GM18498 (cell line): ENCODE data around the gene LIN7C.
A peak's percentile ranks its signal among the peaks of the same experiment; 100 is the strongest.
"Not testable (repeated sequence)": the region's sequence is repeated elsewhere in the genome, so short reads cannot be mapped to it uniquely, and the experiment has no call there.

Experiments
- ATAC-seq: cut with Tn5 transposase; IDR thresholded peaks from one replicate; pipeline ENCODE4 v1.9.1; 2021; ENCODE audit warnings: mild to moderate bottlenecking, moderate library complexity; ENCODE audit not compliant: unreplicated experiment

Gene LIN7C, protein sequence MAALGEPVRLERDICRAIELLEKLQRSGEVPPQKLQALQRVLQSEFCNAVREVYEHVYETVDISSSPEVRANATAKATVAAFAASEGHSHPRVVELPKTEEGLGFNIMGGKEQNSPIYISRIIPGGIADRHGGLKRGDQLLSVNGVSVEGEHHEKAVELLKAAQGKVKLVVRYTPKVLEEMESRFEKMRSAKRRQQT

DNA sequence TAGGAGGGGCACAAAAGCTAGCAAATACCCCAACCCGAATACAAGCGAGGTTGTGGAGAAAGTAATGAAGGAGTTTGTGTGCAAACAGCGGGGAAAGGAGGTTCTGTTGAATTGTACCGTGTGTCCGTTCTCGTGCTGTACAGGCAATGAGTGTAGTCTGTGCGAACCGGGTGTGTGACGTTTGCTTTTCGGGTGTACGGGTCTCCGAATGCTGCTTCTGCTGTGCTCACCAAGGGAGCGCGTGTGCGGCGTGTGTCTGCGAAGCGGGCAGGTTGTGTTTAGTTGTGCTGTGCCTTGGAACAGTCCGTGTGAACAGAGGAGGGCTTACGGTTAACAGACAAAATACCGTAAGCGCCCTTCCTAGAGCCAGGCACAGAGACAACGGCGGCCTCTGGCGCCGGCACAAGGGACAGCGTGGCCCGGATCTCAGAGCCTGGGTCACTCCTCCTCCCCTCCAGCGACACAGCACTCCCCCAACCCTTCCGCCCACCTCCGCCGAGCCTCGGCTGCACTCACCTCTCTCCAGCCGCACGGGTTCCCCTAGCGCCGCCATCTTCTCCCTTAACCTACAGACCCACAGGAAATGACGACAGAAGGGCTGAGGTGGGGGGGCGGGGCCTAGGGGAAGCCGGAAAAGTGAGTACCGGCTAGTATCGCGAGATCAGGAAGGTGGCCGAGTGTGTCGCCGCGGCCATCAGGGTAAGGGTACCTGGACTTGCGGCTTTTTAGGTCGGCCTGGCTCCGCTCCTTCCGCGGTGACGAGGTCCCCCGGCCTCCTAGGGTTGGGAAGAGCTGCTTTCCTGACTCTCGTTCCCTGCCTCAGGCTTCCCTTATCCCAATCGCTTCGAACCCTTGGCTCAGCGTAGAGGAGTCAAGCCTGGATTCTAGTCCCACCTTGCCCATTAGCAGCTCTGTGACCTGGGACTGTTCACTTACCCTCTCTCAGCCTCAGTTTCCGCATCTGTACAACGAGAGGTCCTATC, at the start of gene LIN7C:
Gene LIN7C (minus strand): TSS at position 570 of the 983 bp plus-strand sequence. CDS start 17 bp downstream, at position 553.
- peak; percentile 95 for ATAC-seq

GRCh38 chr11:27555264-27555663, 48.7 kb upstream of the LIN7C start:
- ATAC-seq = no peak

DNA sequence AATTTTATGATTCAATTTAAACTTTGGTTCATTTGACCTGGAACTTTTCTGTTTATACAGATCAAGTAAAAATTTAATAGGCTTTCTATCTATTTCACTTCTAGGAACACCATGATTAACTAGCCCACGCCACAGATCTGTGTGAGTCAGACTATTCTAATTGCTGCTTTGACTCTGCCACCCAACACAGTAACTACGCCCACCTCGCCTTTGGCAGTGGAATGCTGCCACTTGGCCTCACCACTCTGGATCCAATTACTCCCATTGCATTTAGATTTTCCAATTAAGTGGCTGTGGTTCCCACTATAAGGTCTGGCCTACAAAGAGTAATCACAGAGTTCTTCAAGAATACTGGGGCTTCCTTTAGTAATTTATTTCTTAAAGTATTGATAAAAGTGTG, 46.6 kb upstream of the LIN7C start:
- no peak for ATAC-seq

GRCh38 chr11:27552341-27552740, 45.8 kb upstream of the LIN7C start:
- no peak for ATAC-seq

DNA sequence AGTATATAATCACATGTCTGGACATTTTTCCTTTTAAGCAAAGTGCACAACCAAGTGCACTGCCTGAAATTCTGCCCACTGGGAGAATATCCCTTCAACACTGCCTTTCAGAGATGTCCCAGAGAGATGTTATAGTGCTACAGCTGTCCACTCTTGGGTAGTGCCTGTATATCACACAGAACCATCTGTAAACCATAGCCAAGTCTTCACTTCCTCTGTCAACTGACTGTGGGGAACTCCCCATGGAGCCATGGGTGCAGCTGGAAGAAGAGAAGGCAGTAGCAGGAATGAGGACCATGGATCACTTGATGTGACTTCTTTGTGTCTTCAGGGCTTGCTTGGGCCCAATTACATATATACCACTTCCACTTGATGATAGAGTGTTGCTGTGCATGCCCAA, 44.6 kb upstream of the LIN7C start:
- no peak for ATAC-seq

DNA sequence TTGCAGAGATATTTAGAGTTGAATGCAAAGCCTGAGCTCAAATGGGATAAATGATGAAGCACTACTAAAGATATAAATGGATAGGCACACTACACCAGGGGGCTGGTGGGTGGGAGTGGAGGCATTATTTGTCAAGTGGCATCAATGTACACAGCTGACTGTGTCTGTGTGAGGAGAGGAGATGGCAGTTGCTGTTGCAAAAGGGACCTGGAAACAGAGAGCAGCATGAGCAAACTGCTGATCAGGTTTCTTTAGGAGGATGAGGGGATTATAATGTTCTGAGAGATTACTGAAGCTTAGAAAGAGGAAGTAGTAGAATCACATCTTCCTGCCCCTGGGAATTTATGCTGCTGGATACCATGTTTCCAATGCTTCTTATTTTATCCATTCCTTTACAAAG, 39.4 kb upstream of the LIN7C start:
- ATAC-seq = no peak

DNA sequence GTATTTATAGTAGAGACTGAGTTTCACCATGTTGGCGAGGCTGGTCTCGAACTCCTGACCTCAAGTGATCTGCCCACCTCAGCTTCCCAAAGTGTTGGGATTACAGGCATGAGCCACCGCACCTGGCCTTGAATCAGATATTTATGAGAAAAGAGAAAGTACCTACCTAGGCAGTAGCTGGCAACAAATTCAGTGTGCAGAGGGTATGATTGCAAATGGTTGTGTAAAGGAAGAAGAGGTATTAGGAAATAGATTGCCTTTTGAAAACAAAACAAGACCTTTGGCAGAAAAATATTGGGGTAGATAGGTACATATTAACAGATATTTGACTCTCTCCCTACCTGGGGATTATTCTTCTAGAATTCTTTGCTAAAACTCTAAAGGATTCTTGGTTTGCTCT, 38.5 kb upstream of the LIN7C start:
- no peak for ATAC-seq

DNA sequence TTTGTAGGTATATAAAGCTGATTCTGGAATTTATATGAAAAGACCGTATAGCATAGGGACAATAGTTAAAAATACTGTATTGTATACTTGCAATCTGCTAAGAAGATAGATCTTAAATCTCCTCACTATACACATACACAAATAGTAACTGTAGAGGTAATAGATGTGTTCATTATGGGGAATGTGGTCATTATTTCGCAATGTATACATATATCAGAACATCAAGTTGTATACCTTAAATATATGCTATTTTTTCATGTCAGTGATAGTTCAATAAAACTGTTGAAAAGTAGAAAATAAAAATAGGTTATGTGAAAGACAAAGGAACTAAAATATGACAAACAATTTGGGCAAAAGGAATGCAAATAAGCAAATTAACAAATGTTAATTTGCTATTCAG, 35.2 kb upstream of the LIN7C start:
- ATAC-seq = no peak

DNA sequence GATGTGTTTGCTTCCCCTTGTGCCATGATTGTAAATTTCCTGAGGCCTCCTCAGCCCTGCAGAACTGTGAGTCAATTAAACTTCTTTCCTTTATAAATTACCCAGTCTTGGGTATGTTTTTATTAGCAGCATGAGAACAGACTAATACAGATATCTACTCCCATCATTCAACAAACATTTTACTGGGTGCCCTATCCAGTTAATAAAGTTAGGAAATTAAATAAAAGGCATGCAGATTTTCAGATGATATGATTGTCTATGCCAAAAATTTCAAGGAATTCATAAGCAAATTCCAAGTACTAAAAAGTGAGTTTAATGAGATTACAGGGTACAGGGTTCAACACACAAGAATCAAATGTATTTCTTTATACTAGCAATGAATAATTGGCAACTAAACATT, 33.5 kb upstream of the LIN7C start:
- no peak for ATAC-seq

GRCh38 chr11:27535103-27535502, 28.5 kb upstream of the LIN7C start:
- ATAC-seq = no peak

- no peak for ATAC-seq
Measured at GRCh38 chr11:27532652-27533325, 26.2 kb upstream of the LIN7C start.

GRCh38 chr11:27528712-27529111, 22.1 kb upstream of the LIN7C start:
- no peak for ATAC-seq

DNA sequence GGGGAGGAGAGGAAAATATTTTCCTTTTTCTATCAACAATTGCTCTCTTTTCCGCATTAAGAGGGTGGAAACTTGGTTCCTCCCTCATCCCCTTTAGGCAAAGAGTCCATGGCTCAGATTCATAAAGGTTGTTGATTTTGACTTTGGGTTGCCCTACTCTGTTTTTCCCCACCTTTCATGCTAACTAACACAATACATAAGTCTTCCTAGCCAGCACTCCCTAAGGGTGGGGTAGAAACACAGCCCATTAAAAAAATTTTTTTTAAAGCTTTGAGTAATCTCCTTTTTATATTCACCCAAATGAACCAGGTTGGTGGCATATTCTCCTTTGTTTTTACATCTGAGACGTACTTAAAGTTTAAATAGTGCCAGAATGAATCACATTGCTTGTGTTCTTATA, 20.0 kb upstream of the LIN7C start:
- ATAC-seq = no peak

DNA sequence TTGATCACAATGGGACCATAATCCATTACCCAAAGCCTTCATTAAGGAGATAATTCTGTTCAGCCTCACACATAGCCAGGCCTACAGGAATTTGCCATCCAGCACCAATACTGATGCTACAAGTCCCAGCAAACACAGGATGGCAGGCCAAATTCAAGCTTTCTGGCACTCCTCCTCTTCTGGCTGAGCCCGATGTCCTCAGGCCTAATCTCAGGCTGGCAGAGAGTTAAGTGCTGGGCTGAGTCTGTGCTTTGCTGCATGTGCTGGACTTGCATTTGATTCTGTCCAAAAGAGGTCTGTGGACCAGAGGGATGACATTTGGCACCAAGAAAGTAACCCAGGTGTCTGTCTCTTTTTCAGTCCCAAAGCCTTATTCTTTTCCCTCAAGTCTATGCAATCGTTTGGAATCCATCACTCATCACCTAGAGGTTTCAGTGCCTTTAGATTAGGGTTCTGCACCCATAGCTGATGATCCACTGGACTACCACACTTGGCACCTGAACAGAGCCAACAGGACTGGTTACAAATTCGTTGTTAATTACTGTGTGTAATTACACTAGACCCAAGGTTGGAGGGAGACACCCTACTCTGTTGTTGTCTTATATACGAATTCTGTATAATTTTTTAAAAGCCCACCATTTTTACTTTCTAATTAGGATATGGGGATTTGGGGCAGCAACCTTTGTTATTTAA, 19.4 kb upstream of the LIN7C start:
- no peak for ATAC-seq

- ATAC-seq = no peak
Measured at GRCh38 chr11:27524155-27524554, 17.6 kb upstream of the LIN7C start.

- ATAC-seq = no peak
Measured at GRCh38 chr11:27520226-27520625, 13.7 kb upstream of the LIN7C start.

- no peak for ATAC-seq
Measured at GRCh38 chr11:27518518-27518917, 11.9 kb upstream of the LIN7C start.

DNA sequence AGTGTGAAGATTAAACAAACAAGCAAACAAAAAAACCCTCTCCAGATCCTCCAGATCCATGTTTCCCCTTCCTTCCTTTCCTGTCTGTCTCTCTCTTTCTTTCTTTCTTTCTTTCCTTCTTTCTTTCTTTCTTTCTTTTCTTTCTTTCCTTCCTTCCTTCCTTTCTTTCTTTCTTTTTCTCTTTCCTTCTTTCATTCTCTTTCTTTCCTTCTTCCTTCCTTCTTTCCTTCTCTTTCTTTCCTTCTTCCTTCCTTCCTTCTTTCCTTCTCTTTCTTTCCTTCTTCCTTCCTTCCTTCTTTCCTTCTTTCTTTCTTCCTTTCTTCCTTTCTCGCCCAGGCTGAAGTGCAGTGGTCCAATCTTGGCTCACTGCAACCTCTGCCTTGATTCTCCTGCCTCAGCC, 10.9 kb upstream of the LIN7C start:
- ATAC-seq = not testable (repeated sequence)

- no peak for ATAC-seq
Measured at GRCh38 chr11:27514558-27514957, 8.0 kb upstream of the LIN7C start.

DNA sequence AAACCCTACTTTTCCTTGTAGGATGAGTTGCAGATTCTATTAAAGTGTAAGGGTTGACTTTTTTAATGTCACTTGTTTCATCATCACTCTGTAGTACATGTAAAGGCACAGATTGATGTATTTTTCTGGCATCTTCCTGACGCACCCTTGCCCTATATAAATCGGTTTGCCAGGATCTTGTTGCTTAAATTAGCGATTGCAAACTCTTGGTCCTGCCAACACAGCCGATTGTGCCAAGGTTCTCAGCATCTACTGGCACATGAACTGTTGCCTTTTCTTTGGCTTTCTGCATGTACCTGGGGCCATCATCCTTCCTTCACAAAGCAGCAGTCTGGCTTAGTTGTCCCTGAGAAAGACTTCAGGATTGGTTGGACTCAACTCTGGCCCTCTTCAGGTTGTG, 7.5 kb upstream of the LIN7C start:
- ATAC-seq = no peak

DNA sequence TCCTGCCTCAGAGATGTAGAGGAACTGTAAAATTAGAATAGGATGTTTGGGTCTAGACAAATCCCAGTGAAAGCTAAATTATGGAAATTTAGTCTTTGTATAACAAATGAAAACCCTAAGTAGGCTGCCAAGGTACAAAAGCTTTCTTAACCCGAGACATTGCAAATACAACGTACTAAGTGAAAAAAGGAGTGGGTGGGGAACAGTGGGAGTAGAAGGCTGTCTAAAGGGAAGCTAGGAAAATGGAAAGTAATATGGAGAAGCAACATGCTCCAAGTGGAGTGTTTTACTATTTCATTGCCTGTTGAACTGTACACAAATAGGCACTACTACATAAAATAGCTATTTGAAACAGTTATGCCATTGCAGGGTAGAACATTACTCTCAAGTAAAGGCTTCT, 6.8 kb upstream of the LIN7C start:
- no peak for ATAC-seq
